Osteocyte (in vitro differentiated cells): ENCODE results near the gene C4orf33. TPM values are rescaled to one million over a fixed set of nuclear protein-coding genes. Genes with fewer than 3 reads are reported as not detected.
"Not testable (repeated sequence)": the region's sequence is repeated elsewhere in the genome, so short reads cannot be mapped to it uniquely, and the experiment has no call there.

Experiments
- DNase-seq: peaks from one replicate; pipeline ENCODE4 v3.0.0; 2021; ENCODE audit warnings: mixed read lengths; ENCODE audit not compliant: unreplicated experiment; ENCODE audit errors: extremely low spot score
- H3K27ac Mint-ChIP-seq: one replicate; pipeline ENCODE4 v1.8.0; 2021; ENCODE audit warnings: mild to moderate bottlenecking, mixed read lengths; ENCODE audit not compliant: unreplicated experiment
- H3K27me3 Mint-ChIP-seq: one replicate; pipeline ENCODE4 v1.8.0; 2021; ENCODE audit warnings: mixed read lengths; ENCODE audit not compliant: unreplicated experiment
- H3K36me3 Mint-ChIP-seq: one replicate; pipeline ENCODE4 v1.8.0; 2021; ENCODE audit warnings: mixed read lengths; ENCODE audit not compliant: unreplicated experiment
- H3K4me1 Mint-ChIP-seq: one replicate; pipeline ENCODE4 v1.8.0; 2021; ENCODE audit warnings: mixed read lengths; ENCODE audit not compliant: unreplicated experiment
- H3K4me3 Mint-ChIP-seq: one replicate; pipeline ENCODE4 v1.8.0; 2021; ENCODE audit warnings: mild to moderate bottlenecking, moderate library complexity, mixed read lengths; ENCODE audit not compliant: unreplicated experiment
- H3K9me3 Mint-ChIP-seq: one replicate; pipeline ENCODE4 v1.8.0; 2021; ENCODE audit warnings: mixed read lengths; ENCODE audit not compliant: unreplicated experiment
- total RNA-seq: library from RNA; stranded (reverse); gene quantifications from 2 replicates; pipeline ENCODE4 v1.2.1, GENCODE V29; 2021
- TF ChIP-seq, protein P1 (sequence below): fragments of 200-600 bp; sonication (generic); IDR thresholded peaks from 2 replicates; pipeline ENCODE4 v1.5.0; 2021; ENCODE audit warnings: antibody characterized with exemption, mild to moderate bottlenecking, moderate library complexity

C4orf33 gene
- total RNA-seq, 1 donor from 2014 or later = 6.7 TPM

DNA sequence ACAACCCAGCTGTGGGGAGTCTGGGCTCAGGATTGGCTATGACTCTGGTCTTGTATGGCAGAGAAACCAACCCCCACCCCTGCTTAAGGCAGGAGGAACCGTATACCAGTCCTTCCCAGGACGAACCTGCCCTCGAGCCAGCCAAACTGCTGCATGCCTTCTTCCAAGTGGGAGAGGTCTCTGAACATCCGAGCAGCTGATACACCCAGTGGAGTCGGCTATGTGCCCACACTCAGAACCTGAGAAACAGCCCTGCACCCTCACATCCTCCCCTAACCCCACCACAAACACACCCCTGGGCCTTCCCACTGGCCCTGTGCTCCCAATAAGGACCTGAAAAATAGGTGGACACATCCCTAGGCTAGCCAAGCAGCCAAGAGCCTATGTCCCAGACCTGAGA lies 21.8 kb downstream of the C4orf33 start:
- H3K4me1 Mint-ChIP-seq = peaks cover 14% of the 10 kb centered on the region
- no peaks in the 10 kb centered on the region for H3K27me3 Mint-ChIP-seq
- no peak overlapping the region for H3K27ac Mint-ChIP-seq
- peaks cover 5% of the 10 kb centered on the region for H3K9me3 Mint-ChIP-seq
- no peak for DNase-seq
- H3K4me3 Mint-ChIP-seq = no peak overlapping the region
- TF ChIP-seq, protein P1, sequence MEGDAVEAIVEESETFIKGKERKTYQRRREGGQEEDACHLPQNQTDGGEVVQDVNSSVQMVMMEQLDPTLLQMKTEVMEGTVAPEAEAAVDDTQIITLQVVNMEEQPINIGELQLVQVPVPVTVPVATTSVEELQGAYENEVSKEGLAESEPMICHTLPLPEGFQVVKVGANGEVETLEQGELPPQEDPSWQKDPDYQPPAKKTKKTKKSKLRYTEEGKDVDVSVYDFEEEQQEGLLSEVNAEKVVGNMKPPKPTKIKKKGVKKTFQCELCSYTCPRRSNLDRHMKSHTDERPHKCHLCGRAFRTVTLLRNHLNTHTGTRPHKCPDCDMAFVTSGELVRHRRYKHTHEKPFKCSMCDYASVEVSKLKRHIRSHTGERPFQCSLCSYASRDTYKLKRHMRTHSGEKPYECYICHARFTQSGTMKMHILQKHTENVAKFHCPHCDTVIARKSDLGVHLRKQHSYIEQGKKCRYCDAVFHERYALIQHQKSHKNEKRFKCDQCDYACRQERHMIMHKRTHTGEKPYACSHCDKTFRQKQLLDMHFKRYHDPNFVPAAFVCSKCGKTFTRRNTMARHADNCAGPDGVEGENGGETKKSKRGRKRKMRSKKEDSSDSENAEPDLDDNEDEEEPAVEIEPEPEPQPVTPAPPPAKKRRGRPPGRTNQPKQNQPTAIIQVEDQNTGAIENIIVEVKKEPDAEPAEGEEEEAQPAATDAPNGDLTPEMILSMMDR = no peak
- peaks cover 3% of the 10 kb centered on the region for H3K36me3 Mint-ChIP-seq

GRCh38 chr4:129126614-129127013 lies 30.7 kb downstream of the C4orf33 start:
- H3K4me3 Mint-ChIP-seq = not testable (repeated sequence)

GRCh38 chr4:129129143-129129542 lies 33.2 kb downstream of the C4orf33 start:
- Mint-ChIP-seq H3K4me3 (no peak overlapping the region), H3K9me3 (peaks cover 25% of the 10 kb centered on the region), H3K27ac (no peak overlapping the region), H3K36me3 (no peaks in the 10 kb centered on the region), H3K4me1 (no peaks in the 10 kb centered on the region), H3K27me3 (no peaks in the 10 kb centered on the region)
- TF ChIP-seq, protein P1 = no peak
- DNase-seq = no peak

More at GRCh38 chr4:129126614-129127013, 30.7 kb downstream of the C4orf33 start:
- H3K27me3 Mint-ChIP-seq, DNase-seq, H3K27ac Mint-ChIP-seq, H3K4me1 Mint-ChIP-seq, H3K36me3 Mint-ChIP-seq: not testable (repeated sequence)
- H3K9me3 Mint-ChIP-seq = peaks cover 32% of the 10 kb centered on the region

DNA sequence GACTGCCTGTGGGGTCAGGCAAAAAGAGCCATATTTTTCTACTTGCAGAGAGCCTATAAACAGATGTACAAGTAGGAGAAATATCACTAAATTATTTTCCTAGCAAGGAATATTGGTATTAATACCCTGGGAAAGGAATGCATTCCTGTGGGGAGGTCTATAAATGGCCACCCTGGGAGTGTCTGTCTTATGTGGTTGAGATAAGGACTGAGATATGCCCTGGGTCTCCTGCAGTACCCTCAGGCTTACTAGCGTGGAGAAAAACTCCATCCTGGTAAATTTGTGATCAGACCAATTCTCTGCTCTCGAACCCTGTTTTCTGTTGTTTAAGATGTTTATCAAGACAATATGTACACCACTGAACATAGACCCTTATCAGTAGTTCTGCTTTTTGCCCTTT lies 35.4 kb downstream of the C4orf33 start:
- TF ChIP-seq, protein P1 = no peak
- no peaks in the 10 kb centered on the region for H3K4me1 Mint-ChIP-seq
- H3K4me3 Mint-ChIP-seq = no peak overlapping the region
- no peak overlapping the region for H3K27ac Mint-ChIP-seq
- DNase-seq = no peak
- H3K9me3 Mint-ChIP-seq = peaks cover 10% of the 10 kb centered on the region
- H3K36me3 Mint-ChIP-seq = no peaks in the 10 kb centered on the region
- no peaks in the 10 kb centered on the region for H3K27me3 Mint-ChIP-seq

- DNase-seq = no peak
Observed at GRCh38 chr4:129136433-129136832, 40.5 kb downstream of the C4orf33 start.

More at GRCh38 chr4:129136433-129136832, 40.5 kb downstream of the C4orf33 start:
- H3K27ac Mint-ChIP-seq = no peak overlapping the region
- H3K36me3 Mint-ChIP-seq = no peaks in the 10 kb centered on the region
- TF ChIP-seq, protein P1 = no peak
- H3K4me3 Mint-ChIP-seq = no peak overlapping the region
- H3K27me3 Mint-ChIP-seq = no peaks in the 10 kb centered on the region
- H3K9me3 Mint-ChIP-seq = peaks cover 4% of the 10 kb centered on the region
- no peaks in the 10 kb centered on the region for H3K4me1 Mint-ChIP-seq
